Left hindlimb (tissue), 1 donor: ENCODE measurements around the gene SRGAP2B.
"Not testable (repeated sequence)": the region's sequence is repeated elsewhere in the genome, so short reads cannot be mapped to it uniquely, and the experiment has no call there.

ENCODE experiments used
- DNase-seq: peaks from one replicate; pipeline ENCODE4 v3.0.0-alpha.2; 2018

Gene SRGAP2B

GRCh38 chr1:145082483-145083255, 12.5 kb downstream of the SRGAP2B start:
- DNase-seq: not testable (repeated sequence)

DNA sequence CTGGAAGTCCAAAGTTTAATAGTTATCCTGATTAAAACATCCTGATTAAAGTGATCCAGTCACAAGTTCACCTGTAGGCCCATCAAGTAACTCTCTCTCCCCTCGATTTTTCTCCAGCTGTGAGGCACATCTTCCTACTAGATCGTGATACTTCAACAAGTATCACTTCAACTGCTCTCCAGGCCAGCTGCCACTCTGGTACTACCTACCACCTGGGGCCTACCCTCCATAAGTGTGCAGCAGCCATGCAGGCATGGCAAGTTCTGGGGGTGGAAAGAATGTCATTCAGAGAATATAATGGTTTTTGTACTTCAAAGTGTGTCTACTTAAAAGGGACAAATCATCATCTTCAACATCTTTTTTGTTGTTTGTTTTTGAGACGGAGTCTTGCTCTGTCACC, 14.9 kb downstream of the SRGAP2B start:
- DNase-seq: not testable (repeated sequence)

DNA sequence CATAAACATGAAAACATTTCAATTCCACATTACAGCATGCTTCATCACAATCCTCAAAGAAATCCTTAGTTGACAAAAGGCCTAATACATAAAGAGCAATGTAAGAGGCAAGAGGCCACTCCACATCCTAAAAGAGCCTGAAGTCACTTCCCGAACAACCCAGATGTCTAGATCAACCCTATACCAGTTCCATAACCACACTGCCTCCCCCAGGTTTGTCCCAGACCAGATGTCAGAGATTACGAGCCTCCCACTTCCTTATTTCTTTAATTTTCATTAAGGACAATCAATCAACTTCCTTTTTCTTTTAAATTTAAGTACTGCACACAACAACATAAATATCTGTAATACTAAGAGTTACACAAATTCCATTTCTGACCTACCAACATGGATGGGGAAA, 15.4 kb downstream of the SRGAP2B start:
- not testable (repeated sequence) for DNase-seq

- DNase-seq: not testable (repeated sequence)
Measured at GRCh38 chr1:145078787-145079370, 16.2 kb downstream of the SRGAP2B start.

- DNase-seq: not testable (repeated sequence)
Measured at GRCh38 chr1:145077872-145078786, 17.0 kb downstream of the SRGAP2B start.

- not testable (repeated sequence) for DNase-seq
Measured at GRCh38 chr1:145076877-145077276, 18.3 kb downstream of the SRGAP2B start.

DNA sequence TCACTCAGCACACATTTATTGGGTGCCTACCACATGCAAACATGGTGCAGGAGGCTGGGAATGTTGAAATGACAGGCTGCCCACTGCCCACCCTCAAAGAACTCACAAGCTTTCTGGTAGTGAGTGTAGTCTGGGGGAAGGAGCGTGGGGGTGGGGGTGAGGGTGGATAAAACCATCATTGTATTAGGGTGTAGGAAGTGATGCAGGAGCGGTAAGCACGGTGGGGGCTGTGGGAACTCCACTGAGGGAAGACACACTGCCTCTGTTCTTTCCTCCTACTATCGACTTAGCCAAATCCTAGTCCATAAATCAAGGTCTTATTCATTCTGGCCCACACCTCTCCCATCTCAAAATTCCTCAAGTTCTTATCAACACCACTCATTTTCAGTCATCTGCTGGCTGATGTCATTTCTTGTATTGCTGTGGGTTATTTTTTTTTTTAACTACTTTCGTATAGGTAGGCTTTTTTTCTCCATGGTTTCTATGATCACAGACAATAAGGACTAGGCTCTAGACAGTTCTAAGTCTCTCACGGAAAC, 21.0 kb downstream of the SRGAP2B start:
- not testable (repeated sequence) for DNase-seq

- not testable (repeated sequence) for DNase-seq
Measured at GRCh38 chr1:145071569-145071968, 23.6 kb downstream of the SRGAP2B start.

DNA sequence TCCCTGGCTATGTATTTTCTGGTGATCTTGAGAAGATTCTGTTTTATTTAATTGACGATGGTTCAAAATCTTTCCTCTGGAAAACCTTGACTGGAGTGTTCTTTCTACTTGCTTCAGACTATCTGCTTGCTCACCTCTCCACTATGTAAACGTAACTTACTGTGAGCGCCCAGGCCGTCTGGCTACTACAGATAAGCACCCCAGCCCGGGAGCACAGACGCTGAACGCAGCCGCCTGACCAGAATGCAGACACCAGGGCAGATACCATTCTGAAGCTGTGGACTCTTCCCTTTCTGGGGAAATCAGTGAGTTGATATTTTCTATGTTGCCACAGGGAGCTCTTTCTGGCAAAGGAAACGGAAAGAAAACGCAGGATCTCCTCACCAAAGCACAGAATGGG, 28.6 kb downstream of the SRGAP2B start:
- not testable (repeated sequence) for DNase-seq

GRCh38 chr1:145065194-145065826, 29.8 kb downstream of the SRGAP2B start:
- not testable (repeated sequence) for DNase-seq

DNA sequence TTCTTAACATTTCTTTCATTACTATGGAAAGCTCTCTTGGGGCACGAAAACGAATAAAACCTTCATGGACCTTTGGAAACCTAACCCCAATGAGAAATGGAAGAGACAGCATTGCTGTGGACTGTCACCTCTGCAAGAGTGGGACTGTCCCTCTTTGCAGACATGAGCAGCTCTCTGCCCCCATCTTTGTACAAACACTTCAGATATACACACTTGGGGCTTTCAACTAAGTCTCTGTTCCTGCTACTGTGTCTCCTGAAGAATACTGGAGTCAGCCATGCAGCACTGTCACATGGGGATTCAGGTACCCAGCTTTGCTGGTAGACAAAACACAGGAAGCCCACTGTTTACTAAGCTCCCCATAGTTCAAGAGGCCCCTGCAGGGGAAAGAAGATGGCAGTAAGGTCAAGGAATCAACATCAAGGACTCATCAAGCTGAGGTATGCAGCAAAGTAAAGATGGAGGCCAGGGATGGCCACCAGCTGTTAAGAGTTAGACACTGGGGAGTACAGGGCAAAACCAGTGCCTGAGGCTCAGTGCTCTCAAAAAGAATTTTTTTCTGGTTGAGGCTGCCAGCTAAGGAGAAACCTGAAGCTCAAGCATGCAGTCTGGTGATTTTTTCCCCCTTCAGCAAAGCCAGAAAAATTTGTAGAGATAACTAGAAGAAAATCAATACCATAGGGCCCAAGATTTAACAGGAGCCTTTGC, 31.0 kb downstream of the SRGAP2B start:
- DNase-seq: not testable (repeated sequence)

DNA sequence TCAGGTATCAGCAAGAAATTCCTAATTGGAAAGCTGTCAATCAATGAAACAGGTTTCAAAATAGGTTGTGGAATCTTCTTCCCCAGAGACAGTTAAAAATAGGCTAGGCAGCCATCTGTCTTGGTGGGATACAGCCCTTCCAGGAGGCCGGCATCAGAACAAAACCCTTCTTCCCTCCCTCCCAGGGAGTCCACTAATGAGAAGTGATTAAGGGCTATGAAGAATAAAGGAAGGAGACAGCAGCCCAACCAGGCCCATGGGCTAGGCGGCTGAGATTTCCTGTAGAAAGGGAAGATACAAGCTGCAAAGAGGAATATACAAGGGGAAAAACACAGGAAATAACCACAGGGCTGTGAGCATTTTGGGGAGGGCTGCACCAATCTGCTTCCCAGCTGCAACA, 31.8 kb downstream of the SRGAP2B start:
- not testable (repeated sequence) for DNase-seq

GRCh38 chr1:145058184-145058583, 36.9 kb downstream of the SRGAP2B start:
- DNase-seq: not testable (repeated sequence)

DNA sequence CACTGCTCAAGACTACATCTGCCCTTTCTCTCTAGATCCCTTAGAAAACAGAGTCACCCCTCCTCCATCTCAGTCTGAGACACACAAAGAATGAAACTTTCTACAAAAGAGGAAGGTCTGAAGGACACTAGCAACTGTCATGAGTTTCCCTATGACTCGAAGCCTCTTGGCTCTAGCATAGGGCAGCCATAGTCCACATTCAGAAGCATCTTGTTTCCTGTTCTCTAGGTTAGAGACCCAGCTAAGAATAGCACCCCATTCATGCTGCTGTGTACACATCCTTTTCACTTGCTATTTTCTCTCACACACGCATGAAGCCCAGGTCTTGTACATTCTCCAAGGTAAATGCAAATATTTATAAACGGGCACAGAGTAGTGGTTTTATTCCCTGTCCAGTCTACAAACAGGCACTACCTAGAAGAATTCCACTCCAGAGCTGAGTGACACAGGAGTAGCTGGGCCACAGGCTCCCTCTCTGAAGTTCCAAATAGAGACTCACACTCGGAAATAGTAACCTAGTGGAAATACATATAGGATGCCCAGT, 39.8 kb downstream of the SRGAP2B start:
- not testable (repeated sequence) for DNase-seq

- DNase-seq: not testable (repeated sequence)
Measured at GRCh38 chr1:145053428-145053827, 41.7 kb downstream of the SRGAP2B start.

- not testable (repeated sequence) for DNase-seq
Measured at GRCh38 chr1:145052019-145052776, 42.9 kb downstream of the SRGAP2B start.

DNA sequence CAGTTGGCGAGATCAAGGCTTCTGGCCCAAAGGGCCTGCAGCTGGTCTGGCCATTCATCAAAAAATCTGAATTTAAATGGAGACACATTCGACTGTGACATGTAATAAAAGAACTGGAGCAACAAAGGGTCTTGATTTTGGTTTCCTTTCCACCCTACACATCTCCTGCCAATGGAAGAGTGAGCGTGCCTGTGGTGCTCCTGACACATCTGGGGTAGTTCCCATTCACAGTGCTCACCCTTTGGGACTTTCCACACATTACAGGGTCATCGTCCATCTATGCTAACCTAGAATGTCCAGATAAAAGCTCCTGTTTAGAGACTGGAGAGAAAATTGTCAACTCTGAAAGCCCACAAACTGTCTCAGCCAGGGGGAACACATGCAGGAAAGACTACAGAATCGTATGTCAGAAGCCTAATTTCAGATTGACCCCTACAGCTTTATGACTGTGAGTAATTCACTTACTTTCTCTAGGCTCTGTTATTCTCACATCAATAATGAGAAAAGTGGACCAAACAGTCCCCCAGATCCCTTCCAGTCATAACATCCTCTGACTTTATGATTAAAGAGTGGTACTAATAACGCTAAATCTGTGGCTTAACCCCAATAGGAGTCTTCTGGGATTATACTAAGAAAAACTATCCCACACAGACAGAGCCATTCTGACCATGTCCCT, 46.8 kb downstream of the SRGAP2B start:
- not testable (repeated sequence) for DNase-seq

DNA sequence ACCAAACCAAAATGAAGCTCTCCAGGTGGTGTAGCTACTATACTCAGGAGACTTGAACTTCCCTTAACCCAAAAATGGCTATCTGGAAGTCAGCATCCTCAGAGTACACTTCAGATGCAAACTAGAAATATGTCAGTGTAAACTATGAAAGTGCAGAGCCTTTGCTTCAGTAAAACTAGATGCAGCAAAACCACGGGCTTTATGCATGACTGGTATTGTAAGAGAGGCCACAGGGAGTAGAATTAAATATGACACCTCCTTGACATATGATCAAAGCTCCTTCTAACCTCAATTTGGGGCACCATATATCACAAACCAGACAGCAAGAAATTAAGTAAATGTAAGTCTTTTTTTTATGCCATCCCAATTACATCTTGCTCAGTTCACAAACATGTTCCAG, 47.6 kb downstream of the SRGAP2B start:
- not testable (repeated sequence) for DNase-seq

GRCh38 chr1:145045571-145046273, 49.4 kb downstream of the SRGAP2B start:
- DNase-seq: not testable (repeated sequence)
